GM21526 (cell line): ENCODE data around the gene ZNF532.
"Not testable (repeated sequence)": the region's sequence is repeated elsewhere in the genome, so short reads cannot be mapped to it uniquely, and the experiment has no call there.

ENCODE experiments used
- ATAC-seq: cut with Tn5 transposase; IDR thresholded peaks from one replicate; pipeline ENCODE4 v1.9.1; 2021; ENCODE audit warnings: moderate library complexity; ENCODE audit not compliant: unreplicated experiment, low FRiP score

The ZNF532 gene

DNA sequence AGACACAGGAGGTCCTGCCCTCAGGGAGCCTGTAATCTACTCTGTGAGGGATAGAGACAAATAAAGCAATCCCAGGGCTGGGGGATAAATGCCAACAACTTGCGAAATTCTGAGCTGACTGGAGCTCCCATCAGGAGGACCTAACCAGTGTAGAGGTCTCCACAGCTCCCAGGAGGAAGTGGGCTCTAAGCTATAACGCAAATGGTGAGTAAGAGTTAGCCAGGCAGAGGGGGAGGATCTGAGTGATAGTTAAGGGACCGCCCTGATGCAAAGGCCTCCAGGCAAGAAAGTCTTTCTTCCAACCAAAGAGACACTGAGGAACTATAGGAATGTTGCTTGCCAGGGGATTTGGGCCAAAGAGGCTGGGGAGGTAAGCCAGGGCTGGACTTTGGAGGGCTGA, 16.0 kb upstream of the ZNF532 start:
- no peak for ATAC-seq

DNA sequence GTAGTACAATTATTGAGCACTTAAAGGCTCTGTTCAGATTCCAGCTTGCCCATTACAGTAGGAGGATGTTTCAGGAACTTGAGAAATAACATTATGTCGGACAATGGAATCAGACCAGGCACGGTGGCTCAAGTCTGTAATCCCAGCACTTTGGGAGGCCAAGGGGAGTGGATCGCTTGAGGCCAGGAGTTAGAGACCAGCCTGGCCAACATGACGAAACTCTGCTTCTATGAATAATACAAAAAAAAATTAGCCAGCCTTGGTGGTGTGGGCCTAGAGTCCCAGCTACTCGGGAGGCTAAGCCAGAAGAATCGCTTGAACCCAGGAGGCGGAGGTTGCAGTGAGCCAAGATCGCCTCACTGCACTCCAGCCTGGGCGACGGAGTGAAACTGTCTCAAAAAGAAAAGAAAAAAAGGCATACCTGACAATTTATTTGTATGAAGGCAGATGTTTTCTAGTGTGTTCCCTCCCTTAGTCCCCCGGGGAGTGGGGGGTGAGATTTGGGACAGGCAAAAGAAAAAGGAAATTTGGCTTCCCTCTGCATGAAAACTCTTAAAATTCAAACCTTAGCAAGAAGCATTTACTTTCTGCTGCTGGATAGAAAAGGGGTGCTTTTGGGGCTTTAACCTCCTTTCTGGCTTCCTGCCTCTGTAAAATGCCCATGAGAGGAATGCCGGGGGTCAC, 13.7 kb upstream of the ZNF532 start:
- ATAC-seq: no peak

GRCh38 chr18:58851856-58852255, 12.8 kb upstream of the ZNF532 start:
- no peak for ATAC-seq

GRCh38 chr18:58852629-58853028, 12.0 kb upstream of the ZNF532 start:
- ATAC-seq: no peak

DNA sequence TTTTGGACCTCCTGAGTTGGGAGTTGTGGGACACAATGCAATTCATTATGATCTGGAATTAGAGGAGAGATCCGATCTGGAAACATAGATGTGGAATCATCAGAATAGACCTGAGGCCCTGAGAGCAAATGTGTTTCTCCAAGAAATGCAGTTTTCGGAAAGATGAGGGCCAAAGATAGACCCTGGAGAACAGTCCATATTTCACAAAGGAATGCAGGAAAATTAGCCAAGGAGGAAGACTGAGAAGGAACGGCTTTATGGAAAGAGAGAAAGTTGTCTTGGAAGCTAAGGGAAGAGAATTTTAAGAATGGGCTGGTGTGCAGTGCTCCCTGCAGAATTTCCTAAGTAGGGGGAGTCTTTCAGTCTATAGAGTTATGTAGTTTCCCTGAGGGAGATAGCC, 11.1 kb upstream of the ZNF532 start:
- no peak for ATAC-seq

DNA sequence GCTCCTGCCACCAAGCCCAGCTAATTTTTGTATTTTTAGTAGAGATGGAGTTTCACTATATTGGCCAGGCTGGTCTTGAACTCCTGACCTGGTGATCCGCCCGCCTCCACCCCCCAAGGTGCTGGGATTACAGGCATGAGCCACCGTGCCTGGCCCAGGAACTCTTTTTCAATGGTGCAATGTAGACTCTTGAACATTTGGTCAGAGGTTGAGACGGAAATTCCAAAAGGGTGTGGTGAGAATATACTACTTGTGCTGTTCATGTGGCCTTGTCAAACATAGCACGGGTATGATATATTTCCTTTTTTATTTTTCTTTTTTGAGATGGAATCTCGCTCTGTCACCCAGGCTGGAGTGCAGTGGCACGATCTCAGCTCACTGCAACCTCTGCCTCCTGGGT, 9.2 kb upstream of the ZNF532 start:
- not testable (repeated sequence) for ATAC-seq

DNA sequence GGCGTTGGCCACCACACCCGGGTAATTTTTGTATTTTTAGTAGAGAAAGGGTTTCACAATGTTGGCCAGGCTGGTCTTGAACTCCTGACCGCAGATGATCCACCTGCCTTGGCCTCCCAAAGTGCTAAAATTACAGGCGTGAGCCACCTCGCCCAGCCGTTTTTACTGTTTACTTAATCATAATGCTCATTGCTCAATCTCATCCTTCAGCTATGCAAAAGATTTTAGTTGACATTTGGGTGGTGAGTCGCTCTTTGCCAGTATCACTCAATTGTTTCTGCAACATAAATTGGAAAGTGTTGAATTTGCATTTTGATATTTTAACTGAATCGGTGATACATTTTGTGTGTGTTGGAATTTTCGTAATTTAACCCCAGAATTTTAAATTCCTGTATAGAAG, 7.8 kb upstream of the ZNF532 start:
- no peak for ATAC-seq

GRCh38 chr18:58858591-58859468, 5.8 kb upstream of the ZNF532 start:
- no peak for ATAC-seq

DNA sequence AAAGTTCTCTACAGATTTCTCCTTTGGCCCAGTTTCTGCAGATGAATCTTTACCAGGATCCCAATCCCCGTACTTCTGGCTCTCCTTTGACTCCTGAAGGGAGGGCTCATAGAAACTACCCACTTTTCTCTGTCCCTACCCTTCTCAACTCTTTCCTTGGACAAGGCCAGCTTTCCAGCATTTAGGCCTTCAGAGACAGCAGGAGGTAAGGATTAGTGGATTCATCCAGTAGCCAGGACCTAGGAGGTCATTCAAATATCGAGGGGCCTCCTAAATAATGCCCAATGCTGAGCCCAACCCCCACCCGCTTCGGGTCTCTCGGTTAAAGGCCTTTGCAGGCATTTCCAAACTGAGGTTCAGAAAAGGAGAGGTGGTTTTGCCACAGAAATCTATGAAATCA, 4.8 kb upstream of the ZNF532 start:
- ATAC-seq: no peak

DNA sequence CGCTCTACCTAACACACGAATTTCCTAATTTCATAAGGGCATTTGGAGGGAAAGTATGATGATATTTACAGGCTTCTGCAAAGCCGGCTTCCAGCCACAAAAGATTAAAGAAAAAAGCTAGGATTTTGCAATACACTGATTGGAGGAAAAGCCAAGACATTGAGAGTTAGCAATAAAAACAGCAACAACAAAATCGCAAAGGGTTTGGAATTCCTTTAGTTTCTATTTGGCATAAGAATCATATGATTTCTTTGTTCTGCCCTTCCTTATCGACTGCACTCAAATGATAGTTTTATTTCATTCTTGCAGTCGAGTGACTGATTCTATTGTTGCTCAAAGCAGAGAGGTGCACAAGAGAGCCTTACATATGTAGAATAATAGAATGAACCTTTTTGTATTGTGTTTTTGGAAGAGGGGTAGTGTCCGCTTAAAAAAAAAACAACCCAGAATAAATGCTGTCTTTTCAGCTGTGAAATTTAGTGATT, 3.9 kb upstream of the ZNF532 start:
- ATAC-seq: no peak

DNA sequence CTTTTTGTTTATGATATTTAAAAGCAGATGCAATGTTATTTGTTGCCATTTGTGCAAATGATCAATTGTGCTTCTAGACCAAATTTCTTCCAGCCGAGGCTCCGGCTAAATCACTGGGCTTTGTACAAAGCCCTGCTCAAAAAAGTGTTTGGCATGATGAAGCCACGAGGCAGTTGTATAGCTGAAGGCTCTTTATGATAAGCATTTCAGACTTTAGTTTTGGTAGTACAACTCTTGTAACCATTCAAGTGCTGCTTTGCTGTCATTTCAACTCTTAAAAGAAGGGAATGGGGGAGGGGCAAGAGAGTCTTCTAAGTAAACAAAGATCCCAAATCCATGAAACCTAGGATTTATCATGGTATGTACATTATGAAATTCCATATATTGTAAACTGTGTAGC, 3.3 kb upstream of the ZNF532 start:
- ATAC-seq: no peak

- no peak for ATAC-seq
Observed at GRCh38 chr18:58861861-58862301, 2.8 kb upstream of the ZNF532 start.

- no peak for ATAC-seq
Observed at GRCh38 chr18:58862356-58862755, 2.3 kb upstream of the ZNF532 start.

GRCh38 chr18:58862851-58863538, 1.7 kb upstream of the ZNF532 start:
- no peak for ATAC-seq

DNA sequence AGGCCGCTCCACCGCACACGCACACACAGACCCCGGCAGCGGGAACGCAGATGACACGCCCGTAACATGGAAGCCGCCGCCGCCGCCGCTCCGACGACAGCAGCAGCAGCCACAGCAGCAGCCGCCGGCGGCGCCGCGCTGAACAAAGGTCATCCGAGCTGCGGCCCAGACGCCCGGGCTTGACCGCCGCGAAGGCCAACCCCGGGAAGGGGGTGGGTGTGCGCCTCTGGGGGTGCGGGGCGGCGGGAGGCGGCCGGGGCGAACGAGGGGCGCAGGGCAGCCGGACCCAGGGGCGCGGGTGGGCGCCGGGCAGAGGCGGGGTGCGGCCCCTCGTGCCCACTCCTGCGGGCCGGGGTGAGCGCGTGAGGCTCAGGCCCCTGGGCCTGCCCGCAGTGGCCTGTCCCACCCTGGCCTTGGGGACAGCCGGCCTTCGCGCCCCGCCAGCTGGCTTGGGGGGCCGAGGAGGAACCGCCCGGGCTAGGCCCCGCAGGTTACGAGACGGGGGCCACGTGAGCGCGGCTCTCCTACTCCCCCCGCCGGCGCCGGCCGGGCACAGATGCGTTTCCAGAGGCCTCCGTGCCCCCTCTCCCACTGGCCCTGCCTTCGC, 1.0 kb upstream of the ZNF532 start:
- no peak for ATAC-seq

DNA sequence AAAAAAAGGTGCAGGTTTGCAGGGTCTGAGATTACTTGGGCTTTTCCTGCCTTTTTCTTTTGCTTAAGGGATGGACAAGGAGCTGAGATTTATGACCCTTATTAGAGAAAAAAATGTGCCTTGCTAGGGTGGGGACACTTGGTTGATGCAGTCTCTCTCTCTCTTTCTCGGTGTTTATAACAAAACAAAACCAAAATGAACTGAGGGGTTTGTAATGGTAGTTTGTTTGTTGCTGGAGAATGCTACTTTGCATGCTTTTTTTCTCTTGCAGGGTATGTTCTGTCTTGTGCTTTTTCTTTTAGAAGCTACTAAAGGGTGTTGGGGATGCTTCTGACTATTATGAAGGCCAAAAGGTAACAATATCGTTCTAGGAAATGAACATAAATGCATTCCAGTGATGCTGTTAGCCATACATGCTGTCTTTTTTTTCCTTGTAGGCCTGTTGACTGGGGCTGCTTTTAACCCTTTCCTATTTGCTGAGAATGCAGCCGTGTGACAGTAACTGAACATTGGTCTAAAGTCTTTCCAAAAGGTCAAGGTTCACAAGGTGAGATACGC, 435 bp downstream of the ZNF532 start:
- ATAC-seq: no peak

GRCh38 chr18:58865701-58866065, 1.0 kb downstream of the ZNF532 start:
- no peak for ATAC-seq

GRCh38 chr18:58866066-58866772, 1.5 kb downstream of the ZNF532 start:
- no peak for ATAC-seq

- ATAC-seq: no peak
Observed at GRCh38 chr18:58866773-58867150, 2.1 kb downstream of the ZNF532 start.
